ENCODE results near the gene CDAN1.

DNA sequence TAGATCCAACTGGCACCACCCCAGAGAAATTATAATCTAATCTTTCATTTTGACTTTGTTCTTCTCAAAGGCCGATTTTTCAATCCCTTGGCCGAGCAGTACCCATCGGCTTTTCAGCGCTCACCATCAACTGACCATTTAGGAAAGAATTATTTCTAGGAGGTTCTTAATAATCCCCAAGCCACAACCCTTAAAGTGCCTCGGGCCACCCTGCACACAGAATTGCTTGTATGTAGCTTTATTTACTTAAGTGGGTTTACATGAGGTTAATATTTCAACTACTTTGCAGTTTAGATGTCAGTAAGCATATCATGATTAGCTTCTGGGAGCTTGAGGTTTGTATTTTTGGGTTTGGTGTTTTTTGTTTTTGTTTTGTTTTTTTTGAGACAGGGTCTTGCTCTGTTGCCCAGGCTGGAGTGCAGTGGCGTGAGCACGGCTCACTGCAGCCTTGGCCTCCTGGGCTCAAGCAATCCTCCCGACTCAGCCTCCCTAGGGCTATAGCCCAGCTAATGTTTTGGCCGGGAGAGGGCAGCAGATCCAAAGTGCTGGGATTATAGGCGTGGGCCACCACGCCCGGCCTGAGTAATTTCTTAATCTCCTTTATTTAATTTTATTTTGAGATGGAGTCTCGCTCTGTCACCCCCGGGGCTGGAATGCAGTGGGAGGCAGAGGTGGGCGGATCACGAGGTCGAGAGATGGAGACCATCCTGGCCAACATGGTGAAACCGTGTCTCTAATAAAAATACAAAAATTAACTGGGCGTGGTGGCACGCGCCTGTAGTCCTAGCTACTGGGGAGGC is 801 bp upstream of the CDAN1 start:
- TF ChIP-seq, protein P1, sequence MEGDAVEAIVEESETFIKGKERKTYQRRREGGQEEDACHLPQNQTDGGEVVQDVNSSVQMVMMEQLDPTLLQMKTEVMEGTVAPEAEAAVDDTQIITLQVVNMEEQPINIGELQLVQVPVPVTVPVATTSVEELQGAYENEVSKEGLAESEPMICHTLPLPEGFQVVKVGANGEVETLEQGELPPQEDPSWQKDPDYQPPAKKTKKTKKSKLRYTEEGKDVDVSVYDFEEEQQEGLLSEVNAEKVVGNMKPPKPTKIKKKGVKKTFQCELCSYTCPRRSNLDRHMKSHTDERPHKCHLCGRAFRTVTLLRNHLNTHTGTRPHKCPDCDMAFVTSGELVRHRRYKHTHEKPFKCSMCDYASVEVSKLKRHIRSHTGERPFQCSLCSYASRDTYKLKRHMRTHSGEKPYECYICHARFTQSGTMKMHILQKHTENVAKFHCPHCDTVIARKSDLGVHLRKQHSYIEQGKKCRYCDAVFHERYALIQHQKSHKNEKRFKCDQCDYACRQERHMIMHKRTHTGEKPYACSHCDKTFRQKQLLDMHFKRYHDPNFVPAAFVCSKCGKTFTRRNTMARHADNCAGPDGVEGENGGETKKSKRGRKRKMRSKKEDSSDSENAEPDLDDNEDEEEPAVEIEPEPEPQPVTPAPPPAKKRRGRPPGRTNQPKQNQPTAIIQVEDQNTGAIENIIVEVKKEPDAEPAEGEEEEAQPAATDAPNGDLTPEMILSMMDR (IDR thresholded peaks at IDR 0.05), result peak; percentile 21 to 71 (median 57)
- no peak for TF ChIP-seq POLR2A (IDR thresholded peaks at IDR 0.05)
- no peak for TF ChIP-seq POLR2AphosphoS5 (IDR thresholded peaks at IDR 0.05)

Data from transverse colon (tissue), 4 donors.